Hepatocyte (in vitro differentiated cells): ENCODE measurements around the gene TBC1D9. TPM values are rescaled to one million over a fixed set of nuclear protein-coding genes. Genes with fewer than 3 reads are reported as not detected.

ENCODE experiments used
- DNase-seq: peaks from one replicate; pipeline ENCODE4 v3.0.0-alpha.2; 2016; ENCODE audit warnings: low spot score
- H2AFZ ChIP-seq: fragments of 200-600 bp; sonication (generic); 2 replicates; pipeline ENCODE4 v1.6.0; 2016; ENCODE audit warnings: antibody characterized with exemption, mild to moderate bottlenecking
- H3K27ac ChIP-seq: fragments of 200-600 bp; sonication (generic); 2 replicates; pipeline ENCODE4 v1.5.1; 2016; ENCODE audit warnings: mild to moderate bottlenecking
- H3K27me3 ChIP-seq: fragments of 200-600 bp; sonication (generic); 2 replicates; pipeline ENCODE4 v1.6.1; 2016
- H3K36me3 ChIP-seq: fragments of 200-600 bp; sonication (generic); replicated peaks from 2 replicates; pipeline ENCODE4 v1.5.1; 2016; ENCODE audit warnings: low read depth; ENCODE audit not compliant: insufficient read depth
- H3K4me1 ChIP-seq: fragments of 200-600 bp; sonication (generic); 2 replicates; pipeline ENCODE4 v1.5.1; 2016; ENCODE audit warnings: mild to moderate bottlenecking, moderate library complexity; ENCODE audit not compliant: insufficient read depth
- H3K4me2 ChIP-seq: fragments of 200-600 bp; sonication (generic); 2 replicates; pipeline ENCODE4 v1.6.0; 2016
- H3K4me3 ChIP-seq: fragments of 200-600 bp; sonication (generic); 2 replicates; pipeline ENCODE4 v1.5.1; 2016; ENCODE audit warnings: mild to moderate bottlenecking
- H3K79me2 ChIP-seq: fragments of 200-600 bp; sonication (generic); 2 replicates; pipeline ENCODE4 v1.6.0; 2017; ENCODE audit warnings: mild to moderate bottlenecking
- H3K9me2 ChIP-seq: fragments of 200-600 bp; sonication (generic); replicated peaks from 2 replicates; pipeline ENCODE4 v1.6.0; 2017; ENCODE audit warnings: mild to moderate bottlenecking; ENCODE audit not compliant: insufficient read depth
- H3K9me3 ChIP-seq: fragments of 200-600 bp; sonication (generic); 2 replicates; pipeline ENCODE4 v1.5.1; 2016; ENCODE audit warnings: low read depth, mild to moderate bottlenecking
- H4K20me1 ChIP-seq: fragments of 200-600 bp; sonication (generic); 2 replicates; pipeline ENCODE4 v1.6.0; 2016; ENCODE audit warnings: mild to moderate bottlenecking; ENCODE audit not compliant: insufficient read depth, poor library complexity, severe bottlenecking
- CTCF ChIP-seq: fragments of 200-600 bp; sonication (generic); IDR thresholded peaks from 2 replicates; pipeline ENCODE4 v1.5.1; 2016; ENCODE audit warnings: antibody characterized with exemption, mild to moderate bottlenecking; ENCODE audit not compliant: poor library complexity
- EZH2 ChIP-seq: fragments of 200-600 bp; sonication (generic); IDR thresholded peaks from 2 replicates; pipeline ENCODE4 v1.6.1; 2016; ENCODE audit warnings: antibody characterized with exemption, mild to moderate bottlenecking, borderline replicate concordance
- EZH2phosphoT487 ChIP-seq: fragments of 200-600 bp; sonication (generic); IDR thresholded peaks from one replicate; pipeline ENCODE4 v1.6.1; 2018; ENCODE audit warnings: antibody characterized with exemption, mild to moderate bottlenecking, low read depth, moderate library complexity; ENCODE audit not compliant: unreplicated experiment, severe bottlenecking
- WGBS: methylation state at CpG from one replicate; pipeline ENCODE4 v1.1.6; 2016; ENCODE audit warnings: low lambda C conversion rate; ENCODE audit errors: missing lambda C conversion rate; 5-methylcytosine and 5-hydroxymethylcytosine counted together
- polyA plus RNA-seq: library from polyadenylated mRNA; unstranded; fragments of >200 nt; fragmentation: Nextera tagmentation; extraction: Ambion mirVana; gene quantifications from 2 replicates; pipeline ENCODE4 v1.2.1, GENCODE V29; 2016
- total RNA-seq: library from RNA; depleted of rRNA; stranded (reverse); fragments of >200 nt; gene quantifications from 2 replicates; pipeline ENCODE4 v1.2.3, GENCODE V29; 2014

Gene TBC1D9
- total and polyA plus RNA-seq, 2 experiments from 2014 or later: 10.5 to 35.6 TPM

- Histone ChIP-seq H3K79me2 (peaks cover 91% of the 10 kb centered on the region), H3K36me3 (no peaks in the 10 kb centered on the region), H3K4me3 (no peak overlapping the region), H3K4me2 (no peak overlapping the region), H3K4me1 (no peaks in the 10 kb centered on the region), H3K27me3 (no peaks in the 10 kb centered on the region), H2AFZ (no peak overlapping the region), H3K9me2 (no peaks in the 10 kb centered on the region), H3K27ac (no peak overlapping the region), H4K20me1 (no peaks in the 10 kb centered on the region), H3K9me3 (no peaks in the 10 kb centered on the region)
- DNase-seq: no peak
- WGBS: 96% methylated on average over 2 of the region's 2 CpGs
- TF ChIP-seq EZH2: no peak
Observed at GRCh38 chr4:140706276-140706625, 49.9 kb downstream of the TBC1D9 start.

- WGBS: 92% methylated on average over 8 of the region's 8 CpGs
Observed at GRCh38 chr4:140705625-140706275, 50.4 kb downstream of the TBC1D9 start.

GRCh38 chr4:140704964-140705363 lies 51.2 kb downstream of the TBC1D9 start:
- Histone ChIP-seq H3K4me2 (no peak overlapping the region), H3K27me3 (no peaks in the 10 kb centered on the region), H3K9me2 (no peaks in the 10 kb centered on the region), H3K79me2 (peaks cover 85% of the 10 kb centered on the region), H3K36me3 (no peaks in the 10 kb centered on the region), H3K4me1 (no peaks in the 10 kb centered on the region), H3K27ac (no peak overlapping the region), H3K9me3 (no peaks in the 10 kb centered on the region), H2AFZ (no peak overlapping the region), H4K20me1 (no peaks in the 10 kb centered on the region), H3K4me3 (no peak overlapping the region)
- 65% methylated on average over 2 of the region's 2 CpGs for WGBS
- no peak for DNase-seq
- TF ChIP-seq EZH2: no peak
- TF ChIP-seq CTCF: no peak
- no peak for TF ChIP-seq EZH2phosphoT487

More at GRCh38 chr4:140705625-140706275, 50.4 kb downstream of the TBC1D9 start:
- Histone ChIP-seq H3K4me3 (no peak overlapping the region), H3K27ac (no peak overlapping the region), H2AFZ (no peak overlapping the region), H4K20me1 (no peaks in the 10 kb centered on the region), H3K4me1 (no peaks in the 10 kb centered on the region), H3K9me2 (no peaks in the 10 kb centered on the region), H3K27me3 (no peaks in the 10 kb centered on the region), H3K36me3 (no peaks in the 10 kb centered on the region), H3K9me3 (no peaks in the 10 kb centered on the region), H3K79me2 (peaks cover 86% of the 10 kb centered on the region), H3K4me2 (no peak overlapping the region)
- TF ChIP-seq EZH2phosphoT487 (no peak), EZH2 (no peak), CTCF (no peak)
- DNase-seq: no peak

GRCh38 chr4:140704392-140704960 lies 51.7 kb downstream of the TBC1D9 start:
- Histone ChIP-seq H3K79me2 (peaks cover 81% of the 10 kb centered on the region), H3K4me2 (no peak overlapping the region), H2AFZ (no peak overlapping the region), H3K27me3 (no peaks in the 10 kb centered on the region), H3K9me2 (no peaks in the 10 kb centered on the region), H3K27ac (no peak overlapping the region), H3K9me3 (no peaks in the 10 kb centered on the region), H3K36me3 (no peaks in the 10 kb centered on the region), H4K20me1 (no peaks in the 10 kb centered on the region), H3K4me3 (no peak overlapping the region), H3K4me1 (no peaks in the 10 kb centered on the region)
- DNase-seq: no peak
- whole genome bisulfite sequencing: 96% methylated on average over 4 of the region's 4 CpGs
- TF ChIP-seq CTCF: no peak
